Keratinocyte (primary cell): ENCODE measurements around the gene SYPL1. TPM values are rescaled to one million over a fixed set of nuclear protein-coding genes. Genes with fewer than 3 reads are reported as not detected.

ENCODE experiments used
- DNase-seq: peaks from one replicate; pipeline ENCODE4 v3.0.0-alpha.2; 2011; ENCODE audit warnings: low read depth, missing footprints, low spot score
- FAIRE-seq: peaks from 2 replicates; lab custom pipeline; 2011; peaks lifted over from hg19 to GRCh38; lab: Jason Lieb, UNC
- H2AFZ ChIP-seq: 2 replicates; pipeline ENCODE4 v1.6.0; 2012; ENCODE audit warnings: low read length, control low read depth, inconsistent platforms; ENCODE audit not compliant: control insufficient read depth
- H3K27ac ChIP-seq: 2 replicates; pipeline ENCODE4 v1.5.1; 2011; ENCODE audit warnings: low read length; ENCODE audit not compliant: control insufficient read depth, insufficient read depth
- H3K27me3 ChIP-seq: 3 replicates; pipeline ENCODE4 v1.6.0; 2011; ENCODE audit warnings: low read length; ENCODE audit not compliant: control insufficient read depth, insufficient read depth; ENCODE audit errors: extremely low read depth
- H3K36me3 ChIP-seq, 2 experiments: 2 replicates in 1 of 2; 3 replicates in 1 of 2; pipeline ENCODE4 v1.5.1; 2011; ENCODE audit warnings: low read length in 2 of 2, mild to moderate bottlenecking in 1 of 2; ENCODE audit not compliant: control insufficient read depth in 2 of 2, insufficient read depth in 2 of 2; ENCODE audit errors: extremely low read depth in 1 of 2
- H3K4me1 ChIP-seq: 3 replicates; pipeline ENCODE4 v1.5.1; 2011; ENCODE audit warnings: low read length; ENCODE audit not compliant: control insufficient read depth, insufficient read depth; ENCODE audit errors: extremely low read depth
- H3K4me2 ChIP-seq: 3 replicates; pipeline ENCODE4 v1.6.0; 2011; ENCODE audit warnings: low read depth, low read length; ENCODE audit not compliant: control insufficient read depth, insufficient read depth; ENCODE audit errors: extremely low read depth
- H3K4me3 ChIP-seq, 3 experiments: fragments of 200-600 bp in 1 of 3; sonication (generic) in 1 of 3; 2 replicates in 2 of 3; 3 replicates in 1 of 3; pipeline ENCODE4 v1.5.1; 2011 to 2016; ENCODE audit warnings: low read length in 3 of 3, mild to moderate bottlenecking in 3 of 3, control low read depth in 2 of 3, inconsistent platforms in 1 of 3, low read depth in 1 of 3, mixed read lengths in 1 of 3, mixed run types in 1 of 3, moderate library complexity in 1 of 3; ENCODE audit not compliant: control insufficient read depth in 2 of 3, insufficient read depth in 2 of 3; ENCODE audit errors: extremely low read depth in 1 of 3
- H3K79me2 ChIP-seq: 2 replicates; pipeline ENCODE4 v1.6.0; 2012; ENCODE audit warnings: low read length; ENCODE audit not compliant: control insufficient read depth, insufficient read depth
- H3K9ac ChIP-seq: 3 replicates; pipeline ENCODE4 v1.6.0; 2011; ENCODE audit warnings: low read length; ENCODE audit not compliant: control insufficient read depth, insufficient read depth; ENCODE audit errors: extremely low read depth
- H3K9me1 ChIP-seq: 3 replicates; pipeline ENCODE4 v1.6.0; 2011; ENCODE audit warnings: low read length; ENCODE audit not compliant: control insufficient read depth, insufficient read depth; ENCODE audit errors: extremely low read depth
- H3K9me3 ChIP-seq: 2 replicates; pipeline ENCODE4 v1.5.1; 2012; ENCODE audit warnings: low read depth, low read length; ENCODE audit not compliant: control insufficient read depth
- H4K20me1 ChIP-seq: 3 replicates; pipeline ENCODE4 v1.6.0; 2011; ENCODE audit warnings: low read length; ENCODE audit not compliant: control insufficient read depth, insufficient read depth; ENCODE audit errors: extremely low read depth
- EZH2 ChIP-seq: IDR thresholded peaks from one replicate; pipeline ENCODE4 v1.6.1; 2012; ENCODE audit warnings: inconsistent platforms, mild to moderate bottlenecking, low read length, moderate library complexity
- dilution Hi-C: fragments of 300-500 bp; cut with MboI; formaldehyde crosslinking; loops from one replicate; pipeline ENCODE4 v1.7.0; 2020; ENCODE audit warnings: low sequenced_read_pairs; ENCODE audit not compliant: extremely low pct_ligation_motif_present
- polyA plus RNA-seq, 5 experiments: library from polyadenylated mRNA; depleted of rRNA in 3 of 5; stranded (reverse) in 3 of 5; stranded (forward) in 1 of 5; unstranded in 1 of 5; fragments of >200 nt; gene quantifications; 1 replicate in 1 of 5; 2 replicates in 3 of 5; 3 replicates in 1 of 5; pipeline versions ENCODE4 v1.2.1 to v1.2.3, GENCODE V29; 2011 to 2012; ENCODE audit warnings: missing spikeins in 2 of 5, low read depth in 1 of 5, low replicate concordance in 1 of 5
- TF ChIP-seq, protein P1 (sequence below), 3 experiments: IDR thresholded peaks in 1 of 3; conservative IDR thresholded peaks in 1 of 3; optimal IDR thresholded peaks in 1 of 3; 2 replicates in 2 of 3; 3 replicates in 1 of 3; pipeline versions ENCODE3 to v1.5.1; 2011; ENCODE audit warnings: low read length in 3 of 3, mild to moderate bottlenecking in 3 of 3, moderate library complexity in 2 of 3, control low read depth in 1 of 3, inconsistent platforms in 1 of 3; ENCODE audit not compliant: insufficient read depth in 2 of 3; ENCODE audit errors: extremely low read depth in 1 of 3

SYPL1 gene
- polyA plus RNA-seq, 1 donor (not counting 4 experiments of a cell fraction or from before 2014, with no cell fraction given), result 254 TPM

DNA sequence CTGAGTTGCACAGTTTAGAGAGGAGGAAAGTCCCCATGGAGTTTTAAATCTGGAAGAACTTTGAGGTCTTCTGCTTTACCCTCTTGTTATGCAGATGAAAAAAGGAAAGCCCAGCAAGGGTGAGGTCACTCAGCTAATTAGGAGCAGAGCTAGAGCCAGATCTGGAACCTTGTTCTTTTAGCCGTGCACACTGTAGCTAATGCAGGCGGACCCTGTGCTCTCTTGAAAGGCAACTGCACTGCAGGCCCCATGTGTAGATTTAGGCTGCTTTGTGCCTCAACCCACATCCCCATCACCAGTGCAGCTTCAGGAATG, 63.4 kb downstream of the SYPL1 start:
- Histone ChIP-seq H3K4me2 (peak overlapping the region; percentile 63), H3K27me3 (no peaks in the 10 kb centered on the region), H3K79me2 (no peaks in the 10 kb centered on the region), H3K36me3 (no peaks in the 10 kb centered on the region), H3K9me3 (no peaks in the 10 kb centered on the region), H2AFZ (no peak overlapping the region), H3K9ac (no peak overlapping the region), H3K9me1 (no peaks in the 10 kb centered on the region), H4K20me1 (no peaks in the 10 kb centered on the region), H3K27ac (no peak overlapping the region), H3K4me3 (no peak overlapping the region), H3K4me1 (peaks cover 40% of the 10 kb centered on the region)
- TF ChIP-seq, protein P1, sequence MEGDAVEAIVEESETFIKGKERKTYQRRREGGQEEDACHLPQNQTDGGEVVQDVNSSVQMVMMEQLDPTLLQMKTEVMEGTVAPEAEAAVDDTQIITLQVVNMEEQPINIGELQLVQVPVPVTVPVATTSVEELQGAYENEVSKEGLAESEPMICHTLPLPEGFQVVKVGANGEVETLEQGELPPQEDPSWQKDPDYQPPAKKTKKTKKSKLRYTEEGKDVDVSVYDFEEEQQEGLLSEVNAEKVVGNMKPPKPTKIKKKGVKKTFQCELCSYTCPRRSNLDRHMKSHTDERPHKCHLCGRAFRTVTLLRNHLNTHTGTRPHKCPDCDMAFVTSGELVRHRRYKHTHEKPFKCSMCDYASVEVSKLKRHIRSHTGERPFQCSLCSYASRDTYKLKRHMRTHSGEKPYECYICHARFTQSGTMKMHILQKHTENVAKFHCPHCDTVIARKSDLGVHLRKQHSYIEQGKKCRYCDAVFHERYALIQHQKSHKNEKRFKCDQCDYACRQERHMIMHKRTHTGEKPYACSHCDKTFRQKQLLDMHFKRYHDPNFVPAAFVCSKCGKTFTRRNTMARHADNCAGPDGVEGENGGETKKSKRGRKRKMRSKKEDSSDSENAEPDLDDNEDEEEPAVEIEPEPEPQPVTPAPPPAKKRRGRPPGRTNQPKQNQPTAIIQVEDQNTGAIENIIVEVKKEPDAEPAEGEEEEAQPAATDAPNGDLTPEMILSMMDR (optimal IDR thresholded peaks at IDR 0.05 in 1 of 3, IDR thresholded peaks at IDR 0.05 in 1 of 3, conservative IDR thresholded peaks at IDR 0.05 in 1 of 3; ENCODE audit: extremely low read depth in 1 of 3, insufficient read depth in 2 of 3, low read length in 3 of 3), result no peak
- TF ChIP-seq EZH2, result no peak
- dilution Hi-C loops, result no loop called here
- DNase-seq, result no peak
- FAIRE-seq, result no peak

DNA sequence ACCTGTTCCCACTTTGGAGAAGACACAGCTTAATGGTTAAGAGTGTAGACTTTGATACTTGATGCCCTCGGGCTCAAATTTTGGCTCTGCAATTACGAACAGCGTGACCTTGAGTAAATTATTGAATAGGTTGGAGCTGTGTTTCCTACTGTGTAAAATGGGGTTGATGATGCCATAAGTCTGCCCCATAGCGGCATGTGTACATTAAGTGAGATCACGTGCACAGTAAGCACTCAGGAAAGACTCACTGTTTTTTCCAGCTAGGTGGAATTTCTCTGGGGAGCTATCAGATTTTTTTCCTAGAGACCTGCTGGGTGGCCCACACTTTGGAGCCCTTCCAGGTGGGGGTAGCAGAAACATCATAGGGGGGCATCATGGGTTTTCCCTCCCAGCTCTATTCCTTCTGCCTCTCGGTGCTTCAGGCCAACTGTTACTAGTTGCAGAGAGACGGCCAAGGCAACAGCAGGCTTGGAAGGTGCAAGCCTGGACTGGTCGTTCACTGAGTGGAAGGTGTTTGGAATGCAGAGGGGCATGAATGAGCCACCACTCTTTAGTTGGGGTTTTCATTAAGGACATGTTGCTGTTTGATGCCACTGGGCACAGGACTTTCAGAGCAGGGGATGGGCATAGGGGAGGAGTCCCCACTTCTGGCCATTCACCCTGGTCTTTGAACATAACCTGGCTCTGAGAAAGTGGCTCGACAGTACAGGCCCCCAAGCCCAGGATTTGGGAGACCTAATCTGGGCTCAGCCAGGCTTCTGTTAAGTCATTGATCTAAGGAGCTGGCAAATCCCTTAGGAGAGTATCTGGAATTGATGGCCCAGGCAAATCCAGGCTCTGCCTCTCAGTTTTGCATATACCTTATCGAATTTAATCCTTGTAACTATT, 64.0 kb downstream of the SYPL1 start:
- peak overlapping the region; percentile 63 for H3K4me2 ChIP-seq
- peaks cover 40% of the 10 kb centered on the region for H3K4me1 ChIP-seq

More for the DNA sequence above, 64.0 kb downstream of the SYPL1 start:
- dilution Hi-C loops, result no loop called here
- Histone ChIP-seq H4K20me1 (no peaks in the 10 kb centered on the region), H3K27me3 (no peaks in the 10 kb centered on the region), H3K9me1 (no peaks in the 10 kb centered on the region), H3K36me3 (no peaks in the 10 kb centered on the region), H3K79me2 (no peaks in the 10 kb centered on the region), H3K27ac (peak overlapping the region; percentile 39), H2AFZ (no peak overlapping the region), H3K9ac (no peak overlapping the region), H3K4me3 (peak overlapping the region in 1 of 3 experiments; percentile 11), H3K9me3 (no peaks in the 10 kb centered on the region)
- DNase-seq (no peak), FAIRE-seq (peak; percentile 96)
- TF ChIP-seq, protein P1 (optimal IDR thresholded peaks at IDR 0.05 in 1 of 3, IDR thresholded peaks at IDR 0.05 in 1 of 3, conservative IDR thresholded peaks at IDR 0.05 in 1 of 3; ENCODE audit: extremely low read depth in 1 of 3, insufficient read depth in 2 of 3, low read length in 3 of 3), result peak in 1 of 3 experiments; percentile 4
- TF ChIP-seq EZH2, result no peak
